HepG2 (cell line): Measurements from ENCODE around the gene CD320. TPM values are rescaled to one million over a fixed set of nuclear protein-coding genes. Genes with fewer than 3 reads are reported as not detected.

Experiments
- AKAP8 ChIP-seq: sonication (generic); formaldehyde crosslinking; IDR thresholded peaks from 2 replicates; pipeline ENCODE4 v1.5.1; 2020; ENCODE audit warnings: mild to moderate bottlenecking, missing genetic modification reagents
- DR1 ChIP-seq: sonication (generic); formaldehyde crosslinking; IDR thresholded peaks from 2 replicates; pipeline ENCODE4 v1.8.0; 2021; ENCODE audit warnings: mild to moderate bottlenecking, missing genetic modification reagents, inconsistent platforms
- HOXA7 ChIP-seq: sonication (generic); formaldehyde crosslinking; IDR thresholded peaks from 2 replicates; pipeline ENCODE4 v1.8.1; 2022; ENCODE audit warnings: mild to moderate bottlenecking, missing genetic modification reagents, moderate library complexity
- IKZF5 ChIP-seq: IDR thresholded peaks from 2 replicates; pipeline ENCODE4 v1.6.1; 2018; ENCODE audit warnings: missing genetic modification reagents, mild to moderate bottlenecking, missing compliant biosample characterization
- ISX ChIP-seq: sonication (generic); formaldehyde crosslinking; conservative IDR thresholded peaks from 2 replicates; pipeline ENCODE4 v1.5.0; 2020; ENCODE audit warnings: missing genetic modification reagents
- KAT8 ChIP-seq: IDR thresholded peaks from 2 replicates; pipeline ENCODE4 v1.6.1; 2016; ENCODE audit warnings: missing genetic modification reagents, missing compliant biosample characterization
- MEIS1 ChIP-seq: sonication (generic); formaldehyde crosslinking; IDR thresholded peaks from 2 replicates; pipeline ENCODE4 v1.9.0; 2021; ENCODE audit warnings: mild to moderate bottlenecking, missing genetic modification reagents, moderate library complexity, borderline replicate concordance
- NCOA5 ChIP-seq: sonication (generic); formaldehyde crosslinking; IDR thresholded peaks from 2 replicates; pipeline ENCODE4 v1.4.0; 2020; ENCODE audit warnings: missing genetic modification reagents
- PPARG ChIP-seq: conservative IDR thresholded peaks from 2 replicates; pipeline ENCODE4 v1.6.1; 2016; ENCODE audit warnings: missing biosample characterization, missing genetic modification reagents
- RXRA ChIP-seq: sonication (generic); formaldehyde crosslinking; IDR thresholded peaks from 2 replicates; pipeline ENCODE4 v1.5.1; 2020; ENCODE audit warnings: missing genetic modification reagents
- SIN3B ChIP-seq: fragments of 150-350 bp; IDR thresholded peaks from 2 replicates; pipeline ENCODE4 v1.6.1; 2014; ENCODE audit warnings: low read length
- SRY ChIP-seq: sonication (generic); formaldehyde crosslinking; IDR thresholded peaks from 2 replicates; pipeline ENCODE4 v1.8.0; 2022; ENCODE audit warnings: mild to moderate bottlenecking, missing genetic modification reagents
- TBP ChIP-seq: sonication (generic); formaldehyde crosslinking; IDR thresholded peaks from 2 replicates; pipeline ENCODE4 v1.5.0; 2020; ENCODE audit warnings: missing genetic modification reagents
- TSC22D2 ChIP-seq: sonication (generic); formaldehyde crosslinking; IDR thresholded peaks from 2 replicates; pipeline ENCODE4 v1.5.1; 2020; ENCODE audit warnings: missing genetic modification reagents, mild to moderate bottlenecking, borderline replicate concordance
- WIZ ChIP-seq: sonication (generic); formaldehyde crosslinking; IDR thresholded peaks from 2 replicates; pipeline ENCODE4 v1.5.1; 2020; ENCODE audit warnings: mild to moderate bottlenecking, missing genetic modification reagents
- ZEB1 ChIP-seq: IDR thresholded peaks from 2 replicates; pipeline ENCODE4 v1.6.1; 2012; ENCODE audit warnings: mild to moderate bottlenecking, low read depth, inconsistent platforms; ENCODE audit not compliant: insufficient replicate concordance
- ZKSCAN1 ChIP-seq: fragments of 150-350 bp; IDR thresholded peaks from 2 replicates; pipeline ENCODE4 v1.6.1; 2014; ENCODE audit warnings: low read length
- ZNF263 ChIP-seq: sonication (generic); formaldehyde crosslinking; IDR thresholded peaks from 2 replicates; pipeline ENCODE4 v1.4.0; 2020; ENCODE audit warnings: missing genetic modification reagents
- ZNF30 ChIP-seq: sonication (generic); formaldehyde crosslinking; IDR thresholded peaks from 2 replicates; pipeline ENCODE4 v1.5.0; 2020; ENCODE audit warnings: mild to moderate bottlenecking, missing genetic modification reagents
- ZNF557 ChIP-seq: sonication (generic); formaldehyde crosslinking; IDR thresholded peaks from 2 replicates; pipeline ENCODE4 v1.4.0; 2020; ENCODE audit warnings: missing genetic modification reagents
- polyA plus RNA-seq, 8 experiments: library from polyadenylated mRNA; depleted of rRNA in 3 of 8; stranded (reverse) in 7 of 8; unstranded in 1 of 8; fragments of >200 nt; fragmentation: Illumina TruSeq in 4 of 8; extraction: Trizol in 4 of 8; gene quantifications; 2 replicates each; pipeline versions ENCODE4 v1.2.1 to v1.2.3, GENCODE V29; 2011 to 2016; ENCODE audit warnings: low read depth in 4 of 8, missing spikeins in 1 of 8, mixed read lengths in 1 of 8; ENCODE audit not compliant: insufficient read depth in 1 of 8
- total RNA-seq, 5 experiments: library from RNA; depleted of rRNA; stranded (reverse); fragments of >200 nt; fragmentation: Illumina TruSeq; extraction: Trizol; gene quantifications; 2 replicates each; pipeline ENCODE4 v1.2.3, GENCODE V29; 2016; ENCODE audit warnings: low read depth in 1 of 5
- TF ChIP-seq, protein P1 (sequence below): sonication (generic); formaldehyde crosslinking; IDR thresholded peaks from 2 replicates; pipeline ENCODE4 v1.5.1; 2020; ENCODE audit warnings: missing genetic modification reagents, mild to moderate bottlenecking, borderline replicate concordance
- TF ChIP-seq, protein P2 (sequence below): sonication (generic); formaldehyde crosslinking; IDR thresholded peaks from 2 replicates; pipeline ENCODE4 v1.5.0; 2020; ENCODE audit warnings: missing genetic modification reagents, mild to moderate bottlenecking, borderline replicate concordance
- TF ChIP-seq, protein P3 (sequence below): sonication (generic); formaldehyde crosslinking; IDR thresholded peaks from 2 replicates; pipeline ENCODE4 v1.4.0; 2020; ENCODE audit warnings: missing genetic modification reagents
- TF ChIP-seq, protein P4 (sequence below): sonication (generic); formaldehyde crosslinking; IDR thresholded peaks from 2 replicates; pipeline ENCODE4 v1.4.0; 2020; ENCODE audit warnings: missing genetic modification reagents

Gene CD320
- total and polyA plus RNA-seq, 2 of the 13 experiments (the other 11 are each of a cell fraction or from before 2014, with no cell fraction given) = 83.1 to 99.9 TPM

DNA sequence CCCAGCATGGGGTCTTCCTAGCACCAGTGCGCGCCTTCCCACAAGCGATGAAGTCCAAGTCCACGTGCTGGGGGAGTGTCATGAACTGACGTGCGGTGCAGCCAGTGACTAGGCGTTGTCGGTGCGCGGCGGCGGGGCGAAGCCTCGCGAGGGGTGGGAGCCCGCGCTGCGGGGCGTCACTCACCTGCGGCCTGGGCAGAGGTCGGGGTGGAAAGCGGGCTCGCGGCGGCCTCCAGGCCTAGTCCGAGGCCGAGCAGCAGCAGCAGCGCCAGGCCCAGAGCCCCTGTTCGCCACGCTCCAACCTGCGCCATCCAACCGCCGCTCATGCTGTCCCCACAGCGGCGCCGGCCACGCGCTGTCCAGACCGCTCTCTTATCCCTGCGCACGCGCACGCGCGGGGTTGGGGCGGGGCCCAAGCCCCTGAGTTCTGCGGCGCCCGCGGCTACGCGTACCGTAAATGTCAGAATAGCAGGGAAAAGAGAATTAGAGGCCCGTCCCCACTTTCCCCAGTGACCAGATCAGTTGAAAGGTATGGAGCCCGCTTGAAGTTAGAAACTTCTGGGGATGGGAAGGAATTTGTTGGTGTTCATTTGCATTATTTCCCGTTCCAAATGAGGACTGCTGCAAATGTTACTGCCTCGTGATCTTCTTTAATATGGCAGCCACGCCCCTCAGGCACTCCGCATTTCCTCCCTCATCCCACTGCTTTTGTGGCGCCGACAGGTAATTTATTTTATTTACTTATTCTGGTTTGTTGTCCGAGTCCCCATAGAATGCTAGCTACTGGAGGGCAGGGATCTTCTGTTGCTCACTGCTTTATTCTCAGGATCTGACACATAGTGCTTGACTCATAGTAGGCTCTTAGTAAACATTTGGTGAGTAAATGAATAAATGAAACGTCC lies at the start of gene CD320 (continued):
- TF ChIP-seq RXRA (peak; percentile 54; the same call in 1 of the 2 replicates), HOXA7 (CRISPR knock-in tag) (no peak), ZNF557 (CRISPR knock-in tag) (peak; percentile 86; the same call in 1 of the 2 replicates), ZKSCAN1 (peak; percentile 92), MEIS1 (CRISPR knock-in tag) (no peak), KAT8 (CRISPR knock-in tag) (no peak; the same call in none of the 2 replicates), WIZ (no peak), DR1 (CRISPR knock-in tag) (no peak; the same call in none of the 2 replicates), SRY (peak; percentile 92; the same call in 1 of the 2 replicates), PPARG (no peak; the same call in 1 of the 2 replicates), ZEB1 (peak; percentile 71), ISX (CRISPR knock-in tag) (peak; percentile 78), ZNF263 (CRISPR knock-in tag) (peak; percentile 86), SIN3B (no peak), ZNF30 (CRISPR knock-in tag) (peak; percentile 41; the same call in 1 of the 2 replicates), NCOA5 (CRISPR knock-in tag) (peak; percentile 85; the same call in 1 of the 2 replicates), TBP (CRISPR knock-in tag) (0 out of 2 replicates have a peak, but pooled peaks have one; percentile 53), IKZF5 (CRISPR knock-in tag) (peak; percentile 80; the same call in 1 of the 2 replicates), AKAP8 (CRISPR knock-in tag) (peak; percentile 90; the same call in 1 of the 2 replicates), TSC22D2 (CRISPR knock-in tag) (no peak)
- TF ChIP-seq, protein P1, sequence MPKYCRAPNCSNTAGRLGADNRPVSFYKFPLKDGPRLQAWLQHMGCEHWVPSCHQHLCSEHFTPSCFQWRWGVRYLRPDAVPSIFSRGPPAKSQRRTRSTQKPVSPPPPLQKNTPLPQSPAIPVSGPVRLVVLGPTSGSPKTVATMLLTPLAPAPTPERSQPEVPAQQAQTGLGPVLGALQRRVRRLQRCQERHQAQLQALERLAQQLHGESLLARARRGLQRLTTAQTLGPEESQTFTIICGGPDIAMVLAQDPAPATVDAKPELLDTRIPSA (CRISPR knock-in tag) = peak; percentile 99
- TF ChIP-seq, protein P2, sequence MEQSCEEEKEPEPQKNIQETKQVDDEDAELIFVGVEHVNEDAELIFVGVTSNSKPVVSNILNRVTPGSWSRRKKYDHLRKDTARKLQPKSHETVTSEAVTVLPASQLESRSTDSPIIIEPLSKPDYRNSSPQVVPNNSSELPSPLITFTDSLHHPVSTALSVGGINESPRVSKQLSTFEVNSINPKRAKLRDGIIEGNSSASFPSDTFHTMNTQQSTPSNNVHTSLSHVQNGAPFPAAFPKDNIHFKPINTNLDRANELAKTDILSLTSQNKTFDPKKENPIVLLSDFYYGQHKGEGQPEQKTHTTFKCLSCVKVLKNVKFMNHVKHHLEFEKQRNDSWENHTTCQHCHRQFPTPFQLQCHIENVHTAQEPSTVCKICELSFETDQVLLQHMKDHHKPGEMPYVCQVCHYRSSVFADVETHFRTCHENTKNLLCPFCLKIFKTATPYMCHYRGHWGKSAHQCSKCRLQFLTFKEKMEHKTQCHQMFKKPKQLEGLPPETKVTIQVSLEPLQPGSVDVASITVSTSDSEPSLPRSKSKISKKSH (CRISPR knock-in tag) = 0 out of 2 replicates have a peak, but pooled peaks have one; percentile 30
- TF ChIP-seq, protein P3, sequence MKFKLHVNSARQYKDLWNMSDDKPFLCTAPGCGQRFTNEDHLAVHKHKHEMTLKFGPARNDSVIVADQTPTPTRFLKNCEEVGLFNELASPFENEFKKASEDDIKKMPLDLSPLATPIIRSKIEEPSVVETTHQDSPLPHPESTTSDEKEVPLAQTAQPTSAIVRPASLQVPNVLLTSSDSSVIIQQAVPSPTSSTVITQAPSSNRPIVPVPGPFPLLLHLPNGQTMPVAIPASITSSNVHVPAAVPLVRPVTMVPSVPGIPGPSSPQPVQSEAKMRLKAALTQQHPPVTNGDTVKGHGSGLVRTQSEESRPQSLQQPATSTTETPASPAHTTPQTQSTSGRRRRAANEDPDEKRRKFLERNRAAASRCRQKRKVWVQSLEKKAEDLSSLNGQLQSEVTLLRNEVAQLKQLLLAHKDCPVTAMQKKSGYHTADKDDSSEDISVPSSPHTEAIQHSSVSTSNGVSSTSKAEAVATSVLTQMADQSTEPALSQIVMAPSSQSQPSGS (CRISPR knock-in tag) = peak; percentile 82
- TF ChIP-seq, protein P4, sequence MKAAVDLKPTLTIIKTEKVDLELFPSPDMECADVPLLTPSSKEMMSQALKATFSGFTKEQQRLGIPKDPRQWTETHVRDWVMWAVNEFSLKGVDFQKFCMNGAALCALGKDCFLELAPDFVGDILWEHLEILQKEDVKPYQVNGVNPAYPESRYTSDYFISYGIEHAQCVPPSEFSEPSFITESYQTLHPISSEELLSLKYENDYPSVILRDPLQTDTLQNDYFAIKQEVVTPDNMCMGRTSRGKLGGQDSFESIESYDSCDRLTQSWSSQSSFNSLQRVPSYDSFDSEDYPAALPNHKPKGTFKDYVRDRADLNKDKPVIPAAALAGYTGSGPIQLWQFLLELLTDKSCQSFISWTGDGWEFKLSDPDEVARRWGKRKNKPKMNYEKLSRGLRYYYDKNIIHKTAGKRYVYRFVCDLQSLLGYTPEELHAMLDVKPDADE (CRISPR knock-in tag) = 0 out of 2 replicates have a peak, but pooled peaks have one; percentile 76
